ENCODE measurements around the gene HLA-DOB. TPM values are rescaled to one million over a fixed set of nuclear protein-coding genes. Genes with fewer than 3 reads are reported as not detected.

The HLA-DOB gene
- 0.05 to 0.14 TPM (median 0.12 TPM) in 4 of 5 replicates, not detected in the other for total RNA-seq (2022; extraction: Qiagen RNA extraction)

DNA sequence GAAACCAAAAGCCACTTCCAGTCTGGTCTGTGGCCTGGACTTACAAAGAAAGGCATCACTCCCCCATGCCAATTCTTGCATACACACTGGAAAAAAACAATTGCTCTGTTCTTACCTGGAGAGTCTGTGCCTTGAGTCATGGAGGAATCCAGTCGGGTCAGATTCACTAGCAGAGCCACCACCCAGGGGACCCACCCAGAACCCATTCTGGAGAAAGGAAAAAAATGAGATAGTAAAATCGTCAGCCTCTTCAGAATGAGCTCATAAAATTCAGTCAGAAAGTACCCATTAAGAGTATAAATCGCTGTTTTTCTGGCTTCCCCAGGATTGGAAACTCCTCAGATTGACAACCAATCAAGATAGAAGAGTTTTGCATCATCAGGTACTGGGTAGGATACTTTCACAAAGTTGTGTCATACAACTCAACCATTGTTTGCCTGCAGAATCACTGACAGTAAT lies at the start of gene HLA-DOB:
Gene HLA-DOB (minus strand): TSS at position 257 of the 459 bp plus-strand sequence. CDS start 51 bp downstream, at position 206.

GRCh38 chr6:32853541-32854375 lies 37.0 kb upstream of the HLA-DOB start, which contains the start of the genes PSMB9 and TAP1:
PSMB9 (plus strand) TSS chr6:32854192; CDS start chr6:32854230, 38 bp downstream.
TAP1 (minus strand) TSS chr6:32853704; CDS start chr6:32853636, 68 bp downstream.

GRCh38 chr6:32843979-32844838 lies 27.4 kb upstream of the HLA-DOB start, which contains the start of gene PSMB8:
PSMB8 (minus strand) TSS chr6:32844047; CDS start chr6:32843996, 51 bp downstream.

GRCh38 chr6:32838114-32838958 lies 21.5 kb upstream of the HLA-DOB start, which contains the start of gene TAP2:
TAP2 (minus strand) TSS chr6:32838739; CDS start chr6:32838233, 506 bp downstream.

DNA sequence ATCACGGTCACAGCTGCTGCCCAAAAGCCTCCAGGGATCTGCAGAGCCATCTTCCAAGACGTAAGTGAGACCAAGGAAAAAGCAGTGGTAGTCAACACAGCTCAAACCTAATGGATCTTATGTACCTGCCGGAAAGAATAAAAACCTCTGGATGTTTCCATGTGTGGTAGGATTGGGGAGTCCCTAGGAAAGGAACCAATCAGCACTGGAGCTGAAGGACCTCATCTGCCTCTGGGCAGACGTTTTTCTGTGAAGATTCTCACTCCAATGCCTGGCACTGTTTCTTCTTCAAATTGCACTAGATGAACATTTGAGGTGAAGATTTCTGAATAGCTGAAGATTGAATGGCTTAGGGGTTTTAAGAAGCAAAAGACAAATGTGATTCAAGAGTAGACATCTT lies 53.4 kb downstream of the HLA-DOB start, which contains the start of gene HLA-DQB2:
Gene HLA-DQB2 (minus strand): TSS at position 112 of the 400 bp plus-strand sequence. CDS start 62 bp downstream, at position 50.

Other genes starting within 250 kb of the HLA-DOB start
- gene HLA-DRB1, start 227.2 kb downstream of the HLA-DOB start, total RNA-seq (2022; extraction: Qiagen RNA extraction), result not detected in 5 replicates
- not detected in 5 replicates for gene HLA-DQA1, start 179.6 kb downstream of the HLA-DOB start, total RNA-seq (2022; extraction: Qiagen RNA extraction)
- gene HLA-DQB1, start 150.3 kb downstream of the HLA-DOB start, total RNA-seq (2022; extraction: Qiagen RNA extraction), result not detected in 5 replicates
- not detected in 5 replicates for gene HLA-DQA2, start 75.6 kb downstream of the HLA-DOB start, total RNA-seq (2022; extraction: Qiagen RNA extraction)
- gene HLA-DQB2, start 53.5 kb downstream of the HLA-DOB start, total RNA-seq (2022; extraction: Qiagen RNA extraction), result not detected in 5 replicates
- 14.8 to 21.1 TPM (median 17.8 TPM) in 5 replicates for gene TAP2, start 21.7 kb upstream of the HLA-DOB start, total RNA-seq (2022; extraction: Qiagen RNA extraction)
- 18.4 to 21.4 TPM (median 19.4 TPM) in 5 replicates for gene PSMB8, start 27.0 kb upstream of the HLA-DOB start, total RNA-seq (2022; extraction: Qiagen RNA extraction)
- 32.0 to 36.9 TPM (median 34.0 TPM) in 5 replicates for gene TAP1, start 36.7 kb upstream of the HLA-DOB start, total RNA-seq (2022; extraction: Qiagen RNA extraction)
- 14.0 to 25.5 TPM (median 19.0 TPM) in 5 replicates for gene PSMB9, start 37.2 kb upstream of the HLA-DOB start, total RNA-seq (2022; extraction: Qiagen RNA extraction)
- gene HLA-DMB, start 124.0 kb upstream of the HLA-DOB start, total RNA-seq (2022; extraction: Qiagen RNA extraction), result 1.4 to 2.5 TPM (median 1.7 TPM) in 5 replicates
- gene HLA-DMA, start 136.1 kb upstream of the HLA-DOB start, total RNA-seq (2022; extraction: Qiagen RNA extraction), result 2.9 to 3.7 TPM (median 3.0 TPM) in 5 replicates
- gene BRD2, start 151.6 kb upstream of the HLA-DOB start, total RNA-seq (2022; extraction: Qiagen RNA extraction), result 104 to 133 TPM (median 112 TPM) in 5 replicates
- 0.05 TPM in 1 of 5 replicates, not detected in the others for gene HLA-DOA, start 192.6 kb upstream of the HLA-DOB start, total RNA-seq (2022; extraction: Qiagen RNA extraction)